Measurements from ENCODE around the gene CTSA.
A peak's percentile ranks its signal among the peaks of the same experiment; 100 is the strongest.
"Not testable (repeated sequence)": the region's sequence is repeated elsewhere in the genome, so short reads cannot be mapped to it uniquely, and the experiment has no call there.

CTSA gene

GRCh38 chr20:45919542-45920399 is 28.6 kb downstream of the CTSA start:
- DNase-seq, result peak; percentile 53

GRCh38 chr20:45920462-45921336 is 29.6 kb downstream of the CTSA start:
- no peak for DNase-seq

- DNase-seq, result no peak
These were observed 30.4 kb downstream of the CTSA start for GRCh38 chr20:45921337-45922189.

DNA sequence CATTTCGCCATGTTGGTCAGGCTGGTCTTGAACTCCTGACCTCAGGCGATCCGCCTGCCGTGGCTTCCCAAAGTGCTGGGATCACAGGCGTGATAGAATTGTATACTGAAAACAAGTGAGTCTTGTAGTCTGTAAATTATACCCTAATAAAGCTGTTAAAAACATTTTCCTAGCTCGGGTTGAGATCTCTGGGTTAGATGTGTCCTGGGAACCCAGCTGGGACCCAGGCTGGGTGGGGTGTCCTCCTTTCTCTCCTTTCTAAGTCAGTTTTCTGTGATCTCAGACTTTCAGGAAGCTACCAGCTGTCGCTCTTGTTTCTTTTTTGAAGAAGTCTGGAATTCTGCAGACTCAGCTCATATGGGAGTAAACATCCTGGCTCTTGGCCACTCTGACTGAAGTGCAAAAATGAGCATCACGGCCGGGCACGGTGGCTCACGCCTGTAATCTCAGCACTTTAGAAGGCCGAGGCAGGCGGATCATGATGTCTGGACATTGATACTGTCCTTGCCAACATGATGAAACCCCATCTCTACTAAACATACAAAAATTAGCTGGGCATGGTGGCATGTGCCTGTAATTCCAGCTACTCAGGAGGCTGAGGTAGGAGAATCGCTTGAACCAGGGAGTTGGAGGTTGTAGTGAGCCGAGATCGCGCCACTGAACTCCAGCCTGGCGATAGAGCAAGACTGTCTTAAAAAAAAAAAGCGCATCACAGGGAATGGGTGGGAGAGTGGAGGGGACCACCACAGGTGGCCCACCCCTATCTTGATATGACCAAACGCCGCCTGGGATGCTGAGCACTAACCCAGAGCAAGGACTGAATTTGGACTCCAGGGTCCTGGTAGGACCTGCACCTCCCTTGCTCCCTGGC is 33.5 kb downstream of the CTSA start:
- DNase-seq, result peak; percentile 19

GRCh38 chr20:45925821-45926506 is 34.8 kb downstream of the CTSA start:
- no peak for DNase-seq

- DNase-seq, result no peak
These were observed 35.6 kb downstream of the CTSA start for GRCh38 chr20:45926731-45927070.

DNA sequence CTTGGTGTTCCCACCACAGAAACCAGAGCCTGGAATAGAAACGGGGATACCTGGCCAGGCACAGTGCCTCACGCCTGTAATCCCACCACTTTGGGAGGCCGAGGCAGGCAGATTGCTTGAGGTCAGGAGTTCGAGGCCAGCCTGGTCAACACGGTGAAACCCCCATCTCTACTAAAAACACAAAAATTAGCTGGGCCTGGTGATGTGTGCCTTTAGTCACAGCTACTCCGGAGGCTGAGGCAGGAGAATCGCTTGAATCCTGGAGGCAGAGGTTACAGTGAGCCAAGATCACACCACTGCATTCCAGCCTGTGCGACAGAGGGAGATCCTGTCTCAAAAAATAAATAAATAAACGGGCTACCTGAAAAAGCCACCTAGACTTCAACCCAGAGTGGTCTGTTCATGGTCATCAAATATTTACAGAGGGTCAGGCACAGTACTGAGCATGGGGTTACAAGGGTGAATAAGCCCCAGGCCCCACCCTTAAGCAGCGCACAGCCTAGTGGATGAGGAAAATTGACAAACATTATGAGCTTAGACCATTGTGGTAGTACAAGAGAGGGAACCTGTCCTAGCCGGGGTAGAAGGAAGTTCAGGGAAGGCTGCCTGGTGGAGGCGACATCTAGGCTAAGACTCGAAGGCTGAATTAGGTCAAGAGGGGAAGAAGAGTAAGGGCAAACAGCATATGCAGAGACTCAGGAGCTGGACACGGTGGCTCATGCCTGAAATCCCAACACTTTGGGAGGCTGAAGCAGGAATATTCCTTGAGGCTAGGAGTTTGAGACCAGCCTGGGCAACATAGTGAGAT is 36.1 kb downstream of the CTSA start:
- no peak for DNase-seq

DNA sequence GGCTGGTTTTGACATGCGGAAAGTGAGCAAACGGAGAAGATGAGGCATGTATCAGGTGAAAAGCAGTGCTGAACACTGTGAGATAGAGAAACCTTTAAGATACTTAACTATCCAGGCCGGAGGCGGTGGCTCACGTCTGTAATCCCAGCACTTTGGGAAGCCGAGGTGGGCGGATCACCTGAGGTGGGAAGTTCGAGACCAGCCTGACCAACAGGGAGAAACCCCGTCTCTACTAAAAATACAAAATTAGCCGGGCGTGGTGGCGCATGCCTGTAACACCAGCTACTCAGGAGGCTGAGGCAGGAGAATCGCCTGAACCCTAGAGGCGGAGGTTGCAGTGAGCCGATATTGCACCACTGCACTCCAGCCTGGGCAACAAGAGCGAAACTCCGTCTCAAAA is 40.5 kb downstream of the CTSA start:
- DNase-seq, result not testable (repeated sequence)

- DNase-seq, result peak; percentile 72
These were observed 42.3 kb downstream of the CTSA start for GRCh38 chr20:45933266-45934045.

GRCh38 chr20:45934046-45934585 is 43.0 kb downstream of the CTSA start:
- peak; percentile 39 for DNase-seq

DNA sequence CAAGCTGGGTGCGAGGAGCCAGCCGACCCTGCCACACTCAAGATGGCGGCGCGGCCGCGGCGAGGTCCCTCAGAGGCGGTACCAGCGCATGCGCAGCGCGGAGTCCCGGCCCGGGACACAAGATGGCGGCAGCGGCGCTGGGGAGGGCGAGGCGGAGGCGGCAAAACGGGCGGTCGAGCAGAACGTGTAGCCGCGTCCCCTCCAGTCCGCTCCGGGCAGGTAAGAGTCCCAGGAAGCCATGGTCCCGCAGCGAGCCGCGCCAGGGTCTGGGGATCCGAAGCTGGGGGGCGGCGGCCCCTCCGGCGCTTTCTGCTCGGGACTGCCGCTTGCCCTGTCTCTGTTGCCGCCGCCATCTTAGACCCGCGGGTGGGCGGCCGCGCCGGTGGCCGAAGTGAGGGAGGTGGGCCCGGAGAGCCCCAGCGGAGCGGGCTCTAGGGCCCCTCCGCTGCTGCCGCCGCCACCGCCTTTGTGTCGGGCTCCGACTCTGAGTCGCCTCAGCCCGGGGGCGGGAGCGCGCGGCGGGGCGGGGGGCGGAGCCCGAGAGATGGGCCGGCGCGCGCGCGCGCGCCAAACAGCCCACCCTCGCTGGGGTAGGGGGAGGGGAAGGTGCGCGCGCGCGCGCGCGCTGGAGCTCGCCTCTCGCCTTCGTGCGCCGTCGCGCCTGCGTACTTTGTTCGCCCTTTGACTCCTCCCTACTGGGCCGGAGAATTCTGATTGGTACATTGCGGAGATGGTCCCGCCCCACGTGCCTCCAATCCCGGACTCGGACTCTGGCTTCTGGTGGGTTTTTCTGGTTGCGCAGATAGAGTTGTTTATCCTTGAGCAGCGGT is 43.7 kb downstream of the CTSA start, which contains the start of gene PCIF1:
TSS of gene PCIF1 (plus strand) at position 98 of the 830 bp plus-strand sequence. CDS start 4,317 bp downstream, outside the sequence.
- DNase-seq, result peak; percentile 97

- no peak for DNase-seq
These were observed 44.4 kb downstream of the CTSA start for GRCh38 chr20:45935416-45936046.

DNA sequence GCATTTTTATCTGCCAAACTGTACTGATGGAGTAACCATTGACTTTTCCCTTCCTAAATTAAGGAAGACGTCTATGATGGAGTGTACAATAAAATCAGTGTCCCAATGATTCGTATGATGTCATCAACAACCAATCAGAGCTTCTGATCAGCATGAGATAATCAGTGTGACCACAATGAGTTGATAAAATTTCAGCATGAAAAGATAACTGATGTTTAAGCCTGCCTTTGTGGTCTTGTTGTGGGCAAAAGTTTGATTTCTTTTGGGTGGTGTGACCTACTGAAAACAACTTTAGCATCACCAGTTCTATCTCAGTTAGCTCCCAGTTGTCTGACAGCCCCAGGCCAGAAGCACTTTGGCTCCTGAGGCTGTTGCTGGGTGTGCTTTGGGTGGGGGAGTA is 46.6 kb downstream of the CTSA start:
- peak; percentile 16 for DNase-seq

- DNase-seq, result no peak
These were observed 47.7 kb downstream of the CTSA start for GRCh38 chr20:45938727-45939438.

- DNase-seq, result no peak
These were observed 48.9 kb downstream of the CTSA start for GRCh38 chr20:45940053-45940452.

DNA sequence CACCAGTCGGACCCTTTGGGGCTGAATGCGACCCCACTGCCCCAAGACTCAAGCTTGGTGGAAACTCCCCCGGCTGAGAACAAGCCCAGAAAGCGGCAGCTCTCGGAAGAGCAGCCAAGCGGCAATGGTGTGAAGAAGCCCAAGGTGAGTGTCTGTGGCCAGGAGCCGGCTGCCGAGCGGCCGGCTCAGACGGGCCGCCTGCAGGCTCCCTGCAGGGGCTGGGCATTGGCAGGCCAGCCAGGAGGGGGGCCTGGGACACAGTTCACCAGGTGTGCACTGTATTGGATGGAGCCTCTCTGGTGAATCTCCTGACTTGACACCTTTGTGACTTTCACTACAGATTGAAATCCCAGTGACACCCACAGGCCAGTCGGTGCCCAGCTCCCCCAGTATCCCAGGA is 49.3 kb downstream of the CTSA start:
- DNase-seq, result no peak

DNA sequence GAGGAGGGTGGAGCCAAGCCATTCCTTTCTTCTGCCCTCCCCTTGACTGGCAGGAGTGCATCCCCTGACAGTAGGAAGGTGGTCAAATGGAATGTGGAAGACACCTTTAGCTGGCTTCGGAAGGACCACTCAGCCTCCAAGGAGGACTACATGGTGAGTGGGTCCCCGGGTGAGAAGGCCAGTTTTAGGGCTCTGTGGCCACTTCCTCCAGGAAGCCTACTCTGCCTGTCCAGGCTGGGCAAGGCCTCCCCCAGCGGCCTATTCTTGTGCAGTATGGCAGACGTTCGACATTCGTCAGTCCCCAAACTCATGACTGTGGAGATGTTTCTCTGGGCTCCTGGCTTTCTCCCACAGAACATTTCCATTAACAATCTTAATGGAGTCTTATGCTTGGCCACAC is 52.5 kb downstream of the CTSA start:
- no peak for DNase-seq
